GM12891 (cell line): ENCODE data around the gene NDST1.
A peak's percentile ranks its signal among the peaks of the same experiment; 100 is the strongest.

Experiments
- DNase-seq: peaks from one replicate; pipeline ENCODE4 v3.0.0; 2011; ENCODE audit warnings: low spot score; ENCODE audit not compliant: insufficient read length
- FAIRE-seq: peaks from 2 replicates; lab custom pipeline; 2011; peaks lifted over from hg19 to GRCh38; lab: Jason Lieb, UNC
- PAX5 ChIP-seq: IDR thresholded peaks from 2 replicates; pipeline ENCODE4 v1.6.1; 2011; ENCODE audit warnings: low read length, moderate library complexity, mild to moderate bottlenecking; ENCODE audit not compliant: insufficient read depth, severe bottlenecking
- POLR2A ChIP-seq: IDR thresholded peaks from 2 replicates; pipeline ENCODE4 v1.6.1; 2011; ENCODE audit warnings: low read depth, low read length, control low read depth
- POLR2AphosphoS5 ChIP-seq: IDR thresholded peaks from 2 replicates; pipeline ENCODE4 v1.6.1; 2011; ENCODE audit warnings: low read depth, low read length, control low read depth
- POU2F2 ChIP-seq: IDR thresholded peaks from 2 replicates; pipeline ENCODE4 v1.6.1; 2011; ENCODE audit warnings: low read depth, mild to moderate bottlenecking, control low read depth, low read length, moderate library complexity
- SPI1 ChIP-seq: IDR thresholded peaks from 2 replicates; pipeline ENCODE4 v1.6.1; 2011; ENCODE audit warnings: low read depth, low read length, control low read depth
- TAF1 ChIP-seq: IDR thresholded peaks from 2 replicates; pipeline ENCODE4 v1.6.1; 2011; ENCODE audit warnings: low read depth, low read length, control low read depth

NDST1 gene

GRCh38 chr5:150548123-150548522 is 40.2 kb downstream of the NDST1 start:
- DNase-seq (no peak), FAIRE-seq (no peak)
- TF ChIP-seq POU2F2, result no peak
- no peak for TF ChIP-seq TAF1
- no peak for TF ChIP-seq SPI1
- no peak for TF ChIP-seq POLR2A
- TF ChIP-seq POLR2AphosphoS5, result no peak
- TF ChIP-seq PAX5, result no peak

GRCh38 chr5:150549735-150550134 is 41.8 kb downstream of the NDST1 start:
- FAIRE-seq, result no peak
- TF ChIP-seq SPI1, result no peak
- no peak for TF ChIP-seq POLR2A
- TF ChIP-seq TAF1, result no peak
- no peak for TF ChIP-seq PAX5
- TF ChIP-seq POU2F2, result no peak
- TF ChIP-seq POLR2AphosphoS5, result no peak
- DNase-seq, result no peak

DNA sequence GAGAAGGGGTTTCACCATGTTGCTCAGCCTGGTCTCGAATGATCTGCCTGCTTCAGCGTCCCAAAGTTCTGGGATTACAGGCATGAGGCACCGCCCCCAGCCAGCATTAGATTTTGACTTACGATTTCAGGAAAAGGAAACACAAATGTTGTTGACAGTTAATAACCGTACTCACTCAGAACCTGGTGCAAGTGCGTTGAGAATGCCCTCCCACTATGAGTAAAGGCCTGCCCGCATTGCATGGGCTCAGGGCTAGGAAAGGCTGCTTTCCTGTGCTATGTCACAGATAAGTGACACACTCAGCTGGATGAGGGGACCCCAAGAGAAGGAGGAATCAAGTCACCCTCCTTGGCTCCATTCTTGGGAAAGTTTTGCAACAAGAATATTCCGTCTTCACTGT is 42.4 kb downstream of the NDST1 start:
- no peak for DNase-seq
- TF ChIP-seq POU2F2, result no peak
- TF ChIP-seq POLR2A, result no peak
- TF ChIP-seq POLR2AphosphoS5, result no peak
- no peak for TF ChIP-seq PAX5
- TF ChIP-seq TAF1, result no peak
- TF ChIP-seq SPI1, result no peak
- FAIRE-seq, result no peak

DNA sequence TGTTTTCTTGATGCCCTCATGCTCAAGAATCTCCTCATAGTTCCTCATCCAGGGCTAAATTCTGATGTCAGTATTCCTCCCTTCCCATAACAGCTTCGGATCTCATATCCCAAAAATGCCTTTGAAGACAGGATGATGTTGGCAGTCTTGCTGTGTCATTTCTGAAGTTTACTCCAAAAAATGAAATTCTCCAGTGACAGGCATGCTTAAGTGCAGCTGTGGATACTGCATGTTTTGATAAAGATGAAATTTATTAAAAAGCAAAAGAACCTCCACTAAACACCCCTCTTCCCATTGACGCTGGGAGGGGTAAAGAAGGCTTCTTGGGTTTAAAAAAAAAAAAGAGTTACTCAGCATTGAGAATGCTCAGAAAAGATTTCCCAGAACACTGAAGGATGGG is 43.1 kb downstream of the NDST1 start:
- DNase-seq (no peak), FAIRE-seq (no peak)
- TF ChIP-seq POU2F2, result no peak
- no peak for TF ChIP-seq POLR2AphosphoS5
- TF ChIP-seq PAX5, result no peak
- TF ChIP-seq SPI1, result no peak
- TF ChIP-seq POLR2A, result no peak
- no peak for TF ChIP-seq TAF1

DNA sequence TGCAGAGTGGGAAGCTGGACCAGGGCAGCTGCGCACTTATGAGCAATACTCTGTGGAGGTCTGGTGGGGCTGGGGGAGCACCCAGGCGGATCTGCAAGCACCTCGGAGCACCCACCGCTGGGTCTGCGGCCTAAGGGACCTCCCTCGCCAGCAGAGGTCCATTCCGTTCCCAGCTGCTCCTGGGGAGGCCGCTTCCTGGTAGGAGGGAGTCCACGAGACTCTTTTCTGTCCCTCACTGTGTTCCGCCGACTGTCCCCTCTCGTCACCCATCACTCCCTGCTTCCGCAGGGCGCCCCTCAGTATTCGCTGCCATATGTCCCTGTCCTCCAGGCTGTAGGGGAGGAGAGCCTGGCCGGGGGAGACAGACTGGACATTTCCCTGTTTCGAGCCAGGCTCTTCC is 45.5 kb downstream of the NDST1 start:
- DNase-seq (no peak), FAIRE-seq (no peak)
- TF ChIP-seq POLR2A, result no peak
- TF ChIP-seq POU2F2, result no peak
- TF ChIP-seq SPI1, result no peak
- no peak for TF ChIP-seq PAX5
- TF ChIP-seq TAF1, result no peak
- no peak for TF ChIP-seq POLR2AphosphoS5

GRCh38 chr5:150553911-150554310 is 46.0 kb downstream of the NDST1 start:
- FAIRE-seq (no peak), DNase-seq (no peak)
- no peak for TF ChIP-seq POLR2A
- TF ChIP-seq POLR2AphosphoS5, result no peak
- TF ChIP-seq PAX5, result no peak
- no peak for TF ChIP-seq SPI1
- no peak for TF ChIP-seq POU2F2
- no peak for TF ChIP-seq TAF1

GRCh38 chr5:150554857-150555256 is 46.9 kb downstream of the NDST1 start:
- no peak for FAIRE-seq
- DNase-seq, result no peak
- TF ChIP-seq POU2F2 (no peak), PAX5 (no peak), SPI1 (no peak), POLR2A (no peak), POLR2AphosphoS5 (no peak), TAF1 (no peak)

GRCh38 chr5:150556106-150556505 is 48.2 kb downstream of the NDST1 start:
- no peak for DNase-seq
- TF ChIP-seq TAF1 (no peak), PAX5 (no peak), POLR2AphosphoS5 (no peak), POLR2A (no peak), SPI1 (no peak)
- no peak for FAIRE-seq

- FAIRE-seq (peak; percentile 38), DNase-seq (no peak)
- TF ChIP-seq PAX5 (peak; percentile 8), TAF1 (no peak), SPI1 (0 out of 2 replicates have a peak, but pooled peaks have one; percentile 8), POLR2A (no peak), POU2F2 (no peak), POLR2AphosphoS5 (no peak)
These were observed 49.1 kb downstream of the NDST1 start for GRCh38 chr5:150556859-150557508.

- TF ChIP-seq PAX5 (no peak), TAF1 (no peak), POU2F2 (no peak), POLR2AphosphoS5 (no peak), SPI1 (no peak), POLR2A (no peak)
- FAIRE-seq (no peak), DNase-seq (no peak)
These were observed 49.6 kb downstream of the NDST1 start for GRCh38 chr5:150557509-150557872.

DNA sequence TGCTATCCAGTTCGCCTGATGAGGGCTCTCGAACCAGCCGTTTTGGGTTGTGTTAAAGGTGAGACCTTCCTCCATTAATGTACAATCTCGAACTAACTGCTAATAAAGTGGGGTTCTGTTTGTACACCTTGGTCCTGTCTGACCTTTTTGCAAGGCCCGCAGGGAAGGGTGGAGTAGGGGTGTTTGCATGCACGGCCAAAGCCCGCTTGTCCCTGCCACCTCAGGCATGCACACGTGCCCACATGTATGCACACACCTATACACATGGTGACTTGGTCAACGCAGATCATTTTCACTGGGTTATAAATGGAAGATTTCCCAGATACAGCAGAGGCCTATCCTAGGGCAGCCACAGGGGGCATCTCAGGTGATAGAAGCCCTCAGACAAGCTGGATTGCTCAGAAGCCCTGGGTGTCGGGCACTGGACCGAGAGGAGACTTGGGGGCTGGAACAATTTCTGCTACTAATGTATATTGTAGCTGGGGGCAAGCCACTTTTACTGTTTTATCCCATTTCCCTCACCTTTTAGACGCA is 50.2 kb downstream of the NDST1 start:
- FAIRE-seq (no peak), DNase-seq (no peak)
- TF ChIP-seq TAF1 (no peak), POLR2A (no peak), SPI1 (no peak), PAX5 (no peak), POLR2AphosphoS5 (no peak), POU2F2 (no peak)
